Fibroblast of mammary gland (primary cell): ENCODE results near the gene C10orf90.

ENCODE experiments used
- DNase-seq: peaks from one replicate; pipeline ENCODE4 v3.0.0-alpha.2; 2010; ENCODE audit warnings: low read depth
- H3K4me3 ChIP-seq: 2 replicates; pipeline ENCODE4 v1.5.1; 2011; ENCODE audit warnings: low read depth, mild to moderate bottlenecking, low read length, moderate library complexity; ENCODE audit not compliant: control insufficient read depth
- CTCF ChIP-seq: conservative IDR thresholded peaks from 2 replicates; pipeline ENCODE4 v1.5.1; 2011; ENCODE audit warnings: low read depth, low read length, inconsistent platforms; ENCODE audit not compliant: control insufficient read depth, insufficient read depth

Gene C10orf90

GRCh38 chr10:126528315-126528835, 142.1 kb downstream of the C10orf90 start:
- no peak overlapping the region for H3K4me3 ChIP-seq
- DNase-seq, result no peak
- no peak for TF ChIP-seq CTCF

- TF ChIP-seq CTCF, result no peak
- no peak overlapping the region for H3K4me3 ChIP-seq
- DNase-seq, result no peak
Measured at GRCh38 chr10:126527645-126528314, 142.7 kb downstream of the C10orf90 start.

- no peak for DNase-seq
- no peak overlapping the region for H3K4me3 ChIP-seq
- no peak for TF ChIP-seq CTCF
Measured at GRCh38 chr10:126525326-126525725, 145.2 kb downstream of the C10orf90 start.

GRCh38 chr10:126524526-126524925, 146.0 kb downstream of the C10orf90 start:
- DNase-seq, result no peak
- no peak for TF ChIP-seq CTCF
- H3K4me3 ChIP-seq, result no peak overlapping the region

GRCh38 chr10:126523071-126523470, 147.4 kb downstream of the C10orf90 start:
- no peak for TF ChIP-seq CTCF
- no peak for DNase-seq
- H3K4me3 ChIP-seq, result no peak overlapping the region

- DNase-seq, result no peak
- TF ChIP-seq CTCF, result no peak
- no peak overlapping the region for H3K4me3 ChIP-seq
Measured at GRCh38 chr10:126521399-126521798, 149.1 kb downstream of the C10orf90 start.
